GM12873 (cell line): ENCODE data around the gene SLC16A3.

ENCODE experiments used
- CTCF ChIP-seq: IDR thresholded peaks from 2 replicates; pipeline ENCODE4 v1.5.1; 2012; ENCODE audit warnings: low read depth, mild to moderate bottlenecking, moderate library complexity, low read length, control low read depth; ENCODE audit not compliant: insufficient read depth; ENCODE audit errors: missing control alignments

Gene SLC16A3

GRCh38 chr17:82221341-82221902 is 7.4 kb upstream of the SLC16A3 start:
- TF ChIP-seq CTCF, result no peak

GRCh38 chr17:82222816-82223215 is 6.0 kb upstream of the SLC16A3 start:
- TF ChIP-seq CTCF, result no peak

GRCh38 chr17:82223517-82223916 is 5.3 kb upstream of the SLC16A3 start:
- no peak for TF ChIP-seq CTCF

- TF ChIP-seq CTCF, result no peak
These were observed 4.2 kb upstream of the SLC16A3 start for GRCh38 chr17:82224666-82225065.

- no peak for TF ChIP-seq CTCF
These were observed 3.3 kb upstream of the SLC16A3 start for GRCh38 chr17:82225368-82226029.

- TF ChIP-seq CTCF, result no peak
These were observed 2.6 kb upstream of the SLC16A3 start for GRCh38 chr17:82226146-82226808.

GRCh38 chr17:82226809-82227628 is 1.8 kb upstream of the SLC16A3 start:
- TF ChIP-seq CTCF, result no peak
